ENCODE results near the gene NTSR1.
A peak's percentile ranks its signal among the peaks of the same experiment; 100 is the strongest.

The NTSR1 gene

DNA sequence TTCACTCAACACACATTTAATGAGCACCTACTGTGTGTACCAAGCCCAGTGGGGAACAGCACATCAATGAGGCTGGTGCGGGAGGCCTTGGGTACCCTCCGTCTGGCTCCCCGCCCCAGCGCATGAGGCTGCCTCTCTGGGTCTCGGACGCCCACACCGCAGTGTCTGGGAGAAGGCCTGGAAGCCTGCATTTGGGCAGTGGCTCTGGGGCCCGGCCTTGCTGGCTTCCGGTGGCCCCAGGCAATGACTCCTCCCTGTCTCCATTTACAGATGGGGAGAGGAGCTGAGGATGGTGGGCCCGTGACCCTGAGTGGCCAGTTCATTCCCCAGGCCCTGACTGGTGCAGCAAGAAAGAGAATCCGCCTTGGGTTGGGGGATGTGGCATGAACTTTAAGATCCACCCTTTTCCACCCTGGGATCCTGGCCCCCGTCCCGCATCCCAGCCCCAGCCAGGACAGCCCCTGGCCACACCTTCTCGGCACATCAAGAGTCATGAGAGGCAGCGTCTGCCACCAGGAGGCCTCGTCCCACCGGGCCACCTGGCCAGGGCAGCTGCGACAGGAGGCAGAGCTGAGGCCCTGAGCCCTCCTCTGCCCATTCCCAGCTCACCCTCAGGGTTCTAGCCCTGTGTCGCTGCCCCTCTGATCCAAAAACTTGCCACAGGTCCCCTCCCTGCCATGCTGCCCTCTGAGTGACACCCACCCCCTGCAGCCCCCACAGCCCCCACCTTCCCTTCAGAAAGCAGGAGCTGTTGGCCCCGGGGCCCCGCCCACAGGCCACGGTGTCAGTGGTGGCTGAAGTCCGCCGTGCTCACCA is 70.2 kb downstream of the NTSR1 start:
- no peak overlapping the region for H3K27ac ChIP-seq
- no peak for TF ChIP-seq ZFX (IDR thresholded peaks at IDR 0.05; ENCODE audit: borderline replicate concordance)
- TF ChIP-seq, protein P1, sequence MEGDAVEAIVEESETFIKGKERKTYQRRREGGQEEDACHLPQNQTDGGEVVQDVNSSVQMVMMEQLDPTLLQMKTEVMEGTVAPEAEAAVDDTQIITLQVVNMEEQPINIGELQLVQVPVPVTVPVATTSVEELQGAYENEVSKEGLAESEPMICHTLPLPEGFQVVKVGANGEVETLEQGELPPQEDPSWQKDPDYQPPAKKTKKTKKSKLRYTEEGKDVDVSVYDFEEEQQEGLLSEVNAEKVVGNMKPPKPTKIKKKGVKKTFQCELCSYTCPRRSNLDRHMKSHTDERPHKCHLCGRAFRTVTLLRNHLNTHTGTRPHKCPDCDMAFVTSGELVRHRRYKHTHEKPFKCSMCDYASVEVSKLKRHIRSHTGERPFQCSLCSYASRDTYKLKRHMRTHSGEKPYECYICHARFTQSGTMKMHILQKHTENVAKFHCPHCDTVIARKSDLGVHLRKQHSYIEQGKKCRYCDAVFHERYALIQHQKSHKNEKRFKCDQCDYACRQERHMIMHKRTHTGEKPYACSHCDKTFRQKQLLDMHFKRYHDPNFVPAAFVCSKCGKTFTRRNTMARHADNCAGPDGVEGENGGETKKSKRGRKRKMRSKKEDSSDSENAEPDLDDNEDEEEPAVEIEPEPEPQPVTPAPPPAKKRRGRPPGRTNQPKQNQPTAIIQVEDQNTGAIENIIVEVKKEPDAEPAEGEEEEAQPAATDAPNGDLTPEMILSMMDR (IDR thresholded peaks at IDR 0.05), result no peak

DNA sequence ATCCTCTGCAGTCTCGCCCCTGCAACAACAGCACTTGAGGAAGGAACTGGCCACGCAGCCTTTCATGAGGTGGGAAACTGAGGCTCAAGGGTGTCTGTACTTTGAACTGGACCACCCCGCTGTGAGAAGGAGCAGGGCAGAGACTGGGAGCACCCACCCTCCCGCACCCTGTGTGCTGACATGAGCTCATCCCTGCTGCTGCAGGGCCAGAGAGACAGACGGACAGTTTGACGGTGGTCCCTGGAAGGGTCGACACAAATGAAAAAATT is 70.7 kb downstream of the NTSR1 start:
- H3K27ac ChIP-seq, result no peak overlapping the region
- TF ChIP-seq, protein P1 (IDR thresholded peaks at IDR 0.05), result no peak
- no peak for TF ChIP-seq ZFX (IDR thresholded peaks at IDR 0.05; ENCODE audit: borderline replicate concordance)

DNA sequence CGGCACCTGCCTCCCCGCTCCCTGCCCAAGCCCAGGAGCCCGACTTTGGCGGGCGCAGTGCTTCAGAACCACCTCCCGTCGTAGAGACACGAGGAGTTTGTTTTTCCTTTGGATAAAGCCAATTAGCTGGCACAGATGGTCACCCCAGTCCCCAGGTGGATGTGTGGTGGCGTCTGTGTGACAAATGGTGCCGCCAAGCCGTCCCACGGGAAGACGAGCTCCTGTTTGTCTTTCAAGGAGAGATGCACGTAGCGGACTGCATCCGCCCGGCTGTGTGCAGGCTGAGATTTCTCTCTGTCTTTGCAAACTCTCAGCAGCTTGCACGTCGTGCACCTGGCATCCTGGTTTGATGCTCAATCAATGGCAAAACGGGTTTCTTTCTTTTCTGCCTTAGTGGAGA is 71.6 kb downstream of the NTSR1 start:
- TF ChIP-seq ZFX (IDR thresholded peaks at IDR 0.05; ENCODE audit: borderline replicate concordance), result no peak
- TF ChIP-seq, protein P1 (IDR thresholded peaks at IDR 0.05), result no peak
- no peak overlapping the region for H3K27ac ChIP-seq

DNA sequence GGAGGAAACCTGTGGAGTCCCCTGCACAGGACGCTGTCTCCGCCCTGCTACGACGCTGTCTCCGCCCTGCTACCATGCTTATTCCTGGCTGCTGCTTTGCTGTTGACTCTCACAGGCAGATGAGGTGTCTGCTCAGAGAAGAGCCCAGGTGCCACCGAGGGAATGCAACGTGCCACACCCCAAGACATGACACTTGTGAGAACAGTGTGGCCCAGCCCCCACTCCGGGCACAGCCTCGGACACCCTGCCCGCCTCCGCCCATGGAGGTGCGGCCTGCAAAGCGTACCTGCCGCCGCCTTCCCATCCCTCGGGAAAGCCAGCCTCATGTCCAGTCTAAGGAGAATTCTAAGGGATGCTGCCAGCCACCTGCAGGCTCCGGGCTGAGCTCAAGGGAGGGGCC is 72.1 kb downstream of the NTSR1 start:
- no peak overlapping the region for H3K27ac ChIP-seq
- TF ChIP-seq, protein P1 (IDR thresholded peaks at IDR 0.05), result no peak
- no peak for TF ChIP-seq ZFX (IDR thresholded peaks at IDR 0.05; ENCODE audit: borderline replicate concordance)

DNA sequence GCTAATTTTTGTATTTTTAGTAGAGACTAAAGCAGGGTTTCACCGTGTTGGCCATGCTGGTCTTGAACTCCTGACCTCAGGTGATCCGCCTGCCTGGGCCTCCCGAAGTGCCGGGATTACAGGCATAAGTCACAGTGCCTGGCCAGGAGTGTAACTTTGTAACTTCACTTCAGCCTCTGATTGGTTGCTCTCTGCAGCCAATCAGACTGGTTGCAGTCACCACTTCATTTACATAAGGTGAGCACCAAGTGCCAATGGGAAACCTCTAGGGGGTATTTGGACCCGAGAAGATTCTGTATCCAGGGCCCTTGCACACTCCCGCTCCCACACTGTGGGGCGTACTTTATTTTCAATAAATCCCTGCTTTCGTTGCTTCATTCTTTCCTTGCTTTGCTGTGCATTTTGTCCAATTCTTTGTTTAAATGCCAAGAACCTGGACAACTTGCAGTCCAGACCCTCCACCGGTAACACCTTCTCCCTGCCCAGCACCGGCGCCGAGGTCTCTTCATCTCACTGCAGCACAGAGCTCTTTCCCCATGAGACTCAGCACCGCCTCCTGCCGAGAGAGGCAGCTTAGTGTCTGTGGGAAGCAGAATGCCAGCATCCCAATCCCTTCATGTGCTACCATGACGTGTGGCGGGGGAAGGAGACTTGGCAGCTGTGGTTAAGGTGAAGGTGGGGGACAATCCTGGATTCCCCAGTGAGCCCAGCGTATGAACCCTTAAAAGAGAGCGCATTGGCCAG is 73.7 kb downstream of the NTSR1 start:
- H3K27ac ChIP-seq, result peak overlapping the region; percentile 49; the same call in 1 of the 2 replicates
- TF ChIP-seq ZFX (IDR thresholded peaks at IDR 0.05; ENCODE audit: borderline replicate concordance), result no peak
- TF ChIP-seq, protein P1 (IDR thresholded peaks at IDR 0.05), result peak; percentile 70

DNA sequence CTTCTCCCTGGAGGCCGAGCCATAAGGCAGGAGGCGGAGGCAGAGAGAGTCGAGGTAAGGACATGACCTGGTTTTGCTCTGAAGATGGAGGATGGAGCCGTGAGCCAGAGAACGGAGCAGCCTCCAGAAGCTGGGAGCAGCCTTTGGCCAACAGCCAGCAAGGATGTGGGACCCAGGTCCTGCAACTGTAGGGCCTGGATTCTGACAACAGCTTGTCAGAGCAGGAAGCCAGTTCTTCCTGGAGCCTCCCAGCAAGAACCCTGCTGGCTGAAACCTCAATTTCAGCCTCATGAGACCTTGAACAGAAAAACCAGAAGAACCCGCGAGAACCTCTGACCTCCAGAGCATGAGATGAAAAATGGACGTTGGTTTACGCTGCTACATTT is 74.2 kb downstream of the NTSR1 start:
- no peak overlapping the region for H3K27ac ChIP-seq
- no peak for TF ChIP-seq ZFX (IDR thresholded peaks at IDR 0.05; ENCODE audit: borderline replicate concordance)
- TF ChIP-seq, protein P1 (IDR thresholded peaks at IDR 0.05), result no peak; the same call in 1 of the 2 replicates

DNA sequence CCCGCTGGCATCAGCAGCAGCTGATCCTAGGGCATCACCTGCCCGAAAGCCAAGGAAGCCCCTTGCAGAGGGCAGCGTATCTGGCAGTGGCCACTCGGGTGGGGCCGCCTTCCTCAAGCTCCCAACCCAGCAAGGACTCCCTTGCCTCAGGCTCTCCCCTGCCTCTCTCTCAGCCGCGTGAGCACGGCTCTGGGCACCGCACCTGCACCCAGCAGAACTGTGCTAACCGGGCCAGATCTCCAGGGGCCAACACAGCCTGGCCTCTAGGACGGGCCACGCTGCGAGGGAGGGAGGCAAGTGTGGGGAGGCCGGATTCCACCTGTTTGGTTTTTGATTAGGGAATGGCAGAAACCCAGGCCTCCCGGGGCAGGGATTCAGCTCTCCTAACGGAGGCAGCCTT is 75.9 kb downstream of the NTSR1 start:
- H3K27ac ChIP-seq, result no peak overlapping the region
- TF ChIP-seq, protein P1 (IDR thresholded peaks at IDR 0.05), result no peak
- no peak for TF ChIP-seq ZFX (IDR thresholded peaks at IDR 0.05; ENCODE audit: borderline replicate concordance)
